ENCODE measurements around the gene KTN1.

Gene KTN1

GRCh38 chr14:55609681-55610080 lies 29.7 kb downstream of the KTN1 start:
- no peak for DNase-seq (ENCODE audit: low read depth in 1 of 2, low spot score in 1 of 2)

- DNase-seq (ENCODE audit: low read depth in 1 of 2, low spot score in 1 of 2): no peak
These were observed 30.8 kb downstream of the KTN1 start for GRCh38 chr14:55610713-55611370.

- DNase-seq (ENCODE audit: low read depth in 1 of 2, low spot score in 1 of 2): no peak
These were observed 31.9 kb downstream of the KTN1 start for GRCh38 chr14:55611859-55612258.

- DNase-seq (ENCODE audit: low read depth in 1 of 2, low spot score in 1 of 2): no peak
These were observed 34.3 kb downstream of the KTN1 start for GRCh38 chr14:55614304-55614703.

- DNase-seq (ENCODE audit: low read depth in 1 of 2, low spot score in 1 of 2): no peak
These were observed 40.3 kb downstream of the KTN1 start for GRCh38 chr14:55620277-55620676.

- no peak for DNase-seq (ENCODE audit: low read depth in 1 of 2, low spot score in 1 of 2)
These were observed 41.0 kb downstream of the KTN1 start for GRCh38 chr14:55620981-55621380.

GRCh38 chr14:55621391-55621790 lies 41.4 kb downstream of the KTN1 start:
- no peak for DNase-seq (ENCODE audit: low read depth in 1 of 2, low spot score in 1 of 2)

GRCh38 chr14:55624913-55625312 lies 44.9 kb downstream of the KTN1 start:
- DNase-seq (ENCODE audit: low read depth in 1 of 2, low spot score in 1 of 2): no peak

- DNase-seq (ENCODE audit: low read depth in 1 of 2, low spot score in 1 of 2): no peak
These were observed 45.5 kb downstream of the KTN1 start for GRCh38 chr14:55625481-55625880.

GRCh38 chr14:55626131-55626530 lies 46.1 kb downstream of the KTN1 start:
- no peak for DNase-seq (ENCODE audit: low read depth in 1 of 2, low spot score in 1 of 2)

GRCh38 chr14:55628426-55628825 lies 48.4 kb downstream of the KTN1 start:
- DNase-seq (ENCODE audit: low read depth in 1 of 2, low spot score in 1 of 2): no peak

GRCh38 chr14:55638665-55639064 lies 58.7 kb downstream of the KTN1 start:
- no peak for DNase-seq (ENCODE audit: low read depth in 1 of 2, low spot score in 1 of 2)

GRCh38 chr14:55641290-55641689 lies 61.3 kb downstream of the KTN1 start:
- DNase-seq (ENCODE audit: low read depth in 1 of 2, low spot score in 1 of 2): no peak

- no peak for DNase-seq (ENCODE audit: low read depth in 1 of 2, low spot score in 1 of 2)
These were observed 61.9 kb downstream of the KTN1 start for GRCh38 chr14:55641954-55642353.

- DNase-seq (ENCODE audit: low read depth in 1 of 2, low spot score in 1 of 2): no peak
These were observed 65.1 kb downstream of the KTN1 start for GRCh38 chr14:55645145-55645544.

GRCh38 chr14:55645845-55646832 lies 66.1 kb downstream of the KTN1 start:
- DNase-seq (ENCODE audit: low read depth in 1 of 2, low spot score in 1 of 2): no peak

GRCh38 chr14:55650992-55651391 lies 71.0 kb downstream of the KTN1 start:
- no peak for DNase-seq (ENCODE audit: low read depth in 1 of 2, low spot score in 1 of 2)

- DNase-seq (ENCODE audit: low read depth in 1 of 2, low spot score in 1 of 2): no peak
These were observed 74.2 kb downstream of the KTN1 start for GRCh38 chr14:55654243-55654642.

GRCh38 chr14:55661029-55661428 lies 81.0 kb downstream of the KTN1 start:
- no peak for DNase-seq (ENCODE audit: low read depth in 1 of 2, low spot score in 1 of 2)

GRCh38 chr14:55662752-55663151 lies 82.7 kb downstream of the KTN1 start:
- DNase-seq (ENCODE audit: low read depth in 1 of 2, low spot score in 1 of 2): no peak

GRCh38 chr14:55665067-55665675 lies 85.2 kb downstream of the KTN1 start:
- DNase-seq (ENCODE audit: low read depth in 1 of 2, low spot score in 1 of 2): no peak

- no peak for DNase-seq (ENCODE audit: low read depth in 1 of 2, low spot score in 1 of 2)
These were observed 87.8 kb downstream of the KTN1 start for GRCh38 chr14:55667801-55668200.
